Panc1 (cell line): Measurements from ENCODE around the gene OR12D2.

ENCODE experiments used
- CTCF ChIP-seq: fragments of 450-650 bp; IDR thresholded peaks from 2 replicates; pipeline ENCODE4 v1.5.1; 2017; ENCODE audit warnings: mild to moderate bottlenecking
- POLR2AphosphoS5 ChIP-seq: IDR thresholded peaks from 2 replicates; pipeline ENCODE4 v1.6.1; 2012; ENCODE audit warnings: mild to moderate bottlenecking, low read depth, low read length, moderate library complexity
- REST ChIP-seq, 2 experiments: IDR thresholded peaks; 2 replicates each; pipeline ENCODE4 v1.6.1; 2011 to 2012; ENCODE audit warnings: low read depth in 2 of 2, control low read depth in 1 of 2, low read length in 1 of 2, mild to moderate bottlenecking in 1 of 2, moderate library complexity in 1 of 2; ENCODE audit not compliant: insufficient read depth in 1 of 2
- SIN3A ChIP-seq: IDR thresholded peaks from 2 replicates; pipeline ENCODE4 v1.6.1; 2012; ENCODE audit warnings: low read depth, mild to moderate bottlenecking, low read length, moderate library complexity, borderline replicate concordance; ENCODE audit not compliant: insufficient read depth

GRCh38 chr6:29375191-29375590, 20.2 kb upstream of the OR12D2 start, which contains the start of gene OR12D3:
- no peak for TF ChIP-seq POLR2AphosphoS5
- TF ChIP-seq CTCF: no peak
- TF ChIP-seq SIN3A: no peak
- TF ChIP-seq REST (IDR thresholded peaks at IDR 0.05; ENCODE audit: insufficient read depth in 1 of 2, low read depth in 2 of 2, low read length in 1 of 2): no peak
